ENCODE measurements around the gene MED26. TPM values are rescaled to one million over a fixed set of nuclear protein-coding genes. Genes with fewer than 3 reads are reported as not detected.

MED26 gene
- total RNA-seq, 1 donor from 2014 or later, result 3.5 TPM

- Histone ChIP-seq H3K27me3 (no peaks in the 10 kb centered on the region), H3K36me3 (peaks cover 95 to 99% of the 10 kb centered on the region in 2 donors), H3K4me1 (no peaks in the 10 kb centered on the region), H3K27ac (no peak overlapping the region), H3K4me3 (no peak overlapping the region), H3K9me3 (no peaks in the 10 kb centered on the region)
- TF ChIP-seq, protein P1, sequence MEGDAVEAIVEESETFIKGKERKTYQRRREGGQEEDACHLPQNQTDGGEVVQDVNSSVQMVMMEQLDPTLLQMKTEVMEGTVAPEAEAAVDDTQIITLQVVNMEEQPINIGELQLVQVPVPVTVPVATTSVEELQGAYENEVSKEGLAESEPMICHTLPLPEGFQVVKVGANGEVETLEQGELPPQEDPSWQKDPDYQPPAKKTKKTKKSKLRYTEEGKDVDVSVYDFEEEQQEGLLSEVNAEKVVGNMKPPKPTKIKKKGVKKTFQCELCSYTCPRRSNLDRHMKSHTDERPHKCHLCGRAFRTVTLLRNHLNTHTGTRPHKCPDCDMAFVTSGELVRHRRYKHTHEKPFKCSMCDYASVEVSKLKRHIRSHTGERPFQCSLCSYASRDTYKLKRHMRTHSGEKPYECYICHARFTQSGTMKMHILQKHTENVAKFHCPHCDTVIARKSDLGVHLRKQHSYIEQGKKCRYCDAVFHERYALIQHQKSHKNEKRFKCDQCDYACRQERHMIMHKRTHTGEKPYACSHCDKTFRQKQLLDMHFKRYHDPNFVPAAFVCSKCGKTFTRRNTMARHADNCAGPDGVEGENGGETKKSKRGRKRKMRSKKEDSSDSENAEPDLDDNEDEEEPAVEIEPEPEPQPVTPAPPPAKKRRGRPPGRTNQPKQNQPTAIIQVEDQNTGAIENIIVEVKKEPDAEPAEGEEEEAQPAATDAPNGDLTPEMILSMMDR (IDR thresholded peaks at IDR 0.05), result no peak
- DNase-seq (ENCODE audit: low spot score in 2 of 2), result no peak
- intact Hi-C loops (cut with DNase I), result no loop called here
Measured at GRCh38 chr19:16525751-16526481, 102.1 kb downstream of the MED26 start.

DNA sequence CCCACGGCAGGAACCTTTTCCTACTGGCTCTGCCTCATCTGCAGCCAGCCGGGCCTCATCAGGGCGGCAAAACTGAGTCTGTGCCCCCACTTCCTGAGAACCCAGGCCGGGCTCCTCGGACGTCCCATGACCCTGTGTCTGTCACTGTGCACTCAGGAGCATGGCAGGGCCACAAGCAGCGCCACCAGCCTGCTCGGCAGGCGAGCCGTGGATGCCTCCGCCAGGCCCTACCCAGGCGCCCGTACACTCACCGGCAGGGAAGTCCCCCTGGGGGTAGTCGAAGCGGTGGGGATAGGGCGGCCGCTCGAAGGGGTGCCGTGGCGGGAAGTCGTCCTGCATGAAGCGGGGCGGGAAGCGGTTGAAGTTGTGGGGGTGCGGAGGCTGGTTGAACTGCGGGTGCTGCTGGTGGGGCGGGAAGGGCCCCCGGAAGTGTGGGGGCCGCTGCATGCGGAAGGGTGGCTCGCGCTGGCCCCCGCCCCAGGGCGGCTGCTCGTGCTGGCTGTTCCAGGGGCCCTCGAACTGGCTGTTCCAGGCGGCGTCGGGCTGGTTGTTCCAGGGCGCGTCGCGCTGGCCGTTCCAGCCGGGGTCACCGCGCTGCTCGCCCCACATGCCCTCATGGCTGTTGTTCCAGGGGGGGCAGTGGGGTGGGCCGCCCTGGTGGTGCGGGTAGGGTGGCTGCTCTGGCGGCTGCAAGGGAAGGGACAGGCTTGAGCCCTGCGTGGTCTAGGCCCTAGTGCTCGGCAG is 102.8 kb downstream of the MED26 start:
- Histone ChIP-seq H3K9me3 (no peaks in the 10 kb centered on the region), H3K4me3 (no peak overlapping the region), H3K4me1 (no peaks in the 10 kb centered on the region), H3K27me3 (no peaks in the 10 kb centered on the region), H3K36me3 (peaks cover 95 to 99% of the 10 kb centered on the region in 2 donors), H3K27ac (no peak overlapping the region)
- intact Hi-C loops (cut with DNase I), result no loop called here
- TF ChIP-seq, protein P1 (IDR thresholded peaks at IDR 0.05), result no peak
- DNase-seq (ENCODE audit: low spot score in 2 of 2), result no peak

Other genes with a start within 250 kb of the MED26 start
- 52.4 TPM for gene EPS15L1, start 156.2 kb downstream of the MED26 start, total RNA-seq
- gene CALR3, start 132.0 kb downstream of the MED26 start, total RNA-seq, result not detected
- 5.1 TPM for gene C19orf44, start 131.8 kb downstream of the MED26 start, total RNA-seq
- gene CHERP, start 85.8 kb downstream of the MED26 start, total RNA-seq, result 13.8 TPM
- 56.3 TPM for gene SLC35E1, start 55.8 kb downstream of the MED26 start, total RNA-seq
- gene SMIM7, start 31.9 kb upstream of the MED26 start, total RNA-seq, result 16.7 TPM
- 0.75 TPM for gene TMEM38A, start 32.9 kb upstream of the MED26 start, total RNA-seq
- not detected for gene NWD1, start 91.6 kb upstream of the MED26 start, total RNA-seq
- 72.3 TPM for gene SIN3B, start 201.2 kb upstream of the MED26 start, total RNA-seq

Measured in ascending aorta (tissue), 2 donors.